HEK293T (cell line): ENCODE data around the gene MS4A10.

Source experiments
- CTCF ChIA-PET: fragments of 350-600 bp; formaldehyde crosslinking; extraction: SDS; loops from one replicate; lab custom pipeline; 2021; ENCODE audit warnings: antibody characterized with exemption, inconsistent platforms; lab: Yijun Ruan, JAX
- POLR2A ChIA-PET: fragments of 350-600 bp; formaldehyde crosslinking; extraction: SDS; loops from one replicate; lab custom pipeline; 2020; ENCODE audit warnings: antibody characterized with exemption, inconsistent platforms; lab: Yijun Ruan, JAX
- DNase-seq: peaks from one replicate; pipeline ENCODE4 v3.0.0; 2012; ENCODE audit warnings: mixed read lengths; ENCODE audit errors: extremely low spot score
- ARNT ChIP-seq: fragments of 450-650 bp; IDR thresholded peaks from 2 replicates; pipeline ENCODE4 v1.6.1; 2017; ENCODE audit warnings: mild to moderate bottlenecking
- BHLHE40 ChIP-seq: fragments of 450-650 bp; IDR thresholded peaks from 2 replicates; pipeline ENCODE4 v1.6.1; 2016; ENCODE audit warnings: mild to moderate bottlenecking, moderate library complexity, borderline replicate concordance
- CTBP1 ChIP-seq: fragments of 450-650 bp; IDR thresholded peaks from 2 replicates; pipeline ENCODE4 v1.6.1; 2016; ENCODE audit warnings: borderline replicate concordance
- ELF4 ChIP-seq: fragments of 450-650 bp; IDR thresholded peaks from 2 replicates; pipeline ENCODE4 v1.6.1; 2017; ENCODE audit warnings: antibody characterized with exemption
- FOXA1 ChIP-seq: fragments of 450-650 bp; IDR thresholded peaks from 2 replicates; pipeline ENCODE4 v1.6.1; 2016; ENCODE audit warnings: mild to moderate bottlenecking
- FOXK2 ChIP-seq: fragments of 450-650 bp; IDR thresholded peaks from 2 replicates; pipeline ENCODE4 v1.6.1; 2016; ENCODE audit warnings: mild to moderate bottlenecking
- FOXM1 ChIP-seq: fragments of 450-650 bp; IDR thresholded peaks from 2 replicates; pipeline ENCODE4 v1.6.1; 2017; ENCODE audit warnings: mild to moderate bottlenecking, borderline replicate concordance
- HDGF ChIP-seq: fragments of 450-650 bp; IDR thresholded peaks from 2 replicates; pipeline ENCODE4 v1.6.1; 2017; ENCODE audit warnings: antibody characterized with exemption, borderline replicate concordance
- L3MBTL2 ChIP-seq: fragments of 450-650 bp; conservative IDR thresholded peaks from 2 replicates; pipeline ENCODE4 v1.6.1; 2016; ENCODE audit warnings: mild to moderate bottlenecking
- LEF1 ChIP-seq: fragments of 450-650 bp; IDR thresholded peaks from 2 replicates; pipeline ENCODE4 v1.6.1; 2017; ENCODE audit warnings: mild to moderate bottlenecking, borderline replicate concordance
- NFRKB ChIP-seq: fragments of 450-650 bp; IDR thresholded peaks from 2 replicates; pipeline ENCODE4 v1.6.1; 2016; ENCODE audit warnings: mild to moderate bottlenecking, moderate library complexity
- PKNOX1 ChIP-seq: fragments of 450-650 bp; IDR thresholded peaks from 2 replicates; pipeline ENCODE4 v1.6.1; 2016
- SP1 ChIP-seq: fragments of 450-650 bp; IDR thresholded peaks from 2 replicates; pipeline ENCODE4 v1.6.1; 2017
- SUZ12 ChIP-seq: fragments of 450-650 bp; IDR thresholded peaks from 2 replicates; pipeline ENCODE4 v1.6.1; 2016; ENCODE audit warnings: mild to moderate bottlenecking
- TARDBP ChIP-seq: fragments of 450-650 bp; IDR thresholded peaks from 2 replicates; pipeline ENCODE4 v1.6.1; 2016
- ZNF384 ChIP-seq: fragments of 450-650 bp; IDR thresholded peaks from 2 replicates; pipeline ENCODE4 v1.6.1; 2016

Gene MS4A10

GRCh38 chr11:60795291-60795690 is 10.2 kb downstream of the MS4A10 start:
- no peak for TF ChIP-seq NFRKB
- TF ChIP-seq ELF4, result no peak
- no peak for TF ChIP-seq TARDBP
- TF ChIP-seq ARNT, result no peak
- TF ChIP-seq FOXA1, result no peak
- no peak for TF ChIP-seq L3MBTL2
- no peak for TF ChIP-seq PKNOX1
- TF ChIP-seq FOXK2, result no peak
- no peak for TF ChIP-seq LEF1
- TF ChIP-seq SP1, result no peak
- TF ChIP-seq BHLHE40, result no peak
- TF ChIP-seq HDGF, result no peak
- TF ChIP-seq FOXM1, result no peak
- TF ChIP-seq CTBP1, result no peak
- no peak for TF ChIP-seq SUZ12
- no peak for TF ChIP-seq ZNF384
- POLR2A ChIA-PET, result no interaction called here
- DNase-seq, result no peak
- CTCF ChIA-PET, result interaction anchor here (1.6 kb wide), 1 partner anchor 36 kb away, joined by 5 read pairs; no protein-coding TSS in a partner anchor

- ChIA-PET POLR2A (no interaction called here), CTCF (no interaction called here)
Observed at GRCh38 chr11:60797846-60798630, 12.9 kb downstream of the MS4A10 start.

GRCh38 chr11:60798631-60799030 is 13.5 kb downstream of the MS4A10 start:
- ChIA-PET POLR2A (no interaction called here), CTCF (no interaction called here)
- TF ChIP-seq TARDBP (no peak), SP1 (no peak), HDGF (no peak), PKNOX1 (no peak), FOXM1 (no peak), BHLHE40 (no peak), ELF4 (no peak), ZNF384 (no peak), ARNT (no peak), SUZ12 (no peak), FOXK2 (no peak), LEF1 (no peak), NFRKB (no peak), L3MBTL2 (no peak), CTBP1 (no peak), FOXA1 (no peak)
- DNase-seq, result no peak

More at GRCh38 chr11:60797846-60798630, 12.9 kb downstream of the MS4A10 start:
- DNase-seq, result no peak
- TF ChIP-seq L3MBTL2 (no peak), CTBP1 (no peak), FOXA1 (no peak), SP1 (no peak), ZNF384 (no peak), FOXK2 (no peak), FOXM1 (no peak), NFRKB (no peak), ARNT (no peak), SUZ12 (no peak), HDGF (no peak), PKNOX1 (no peak), BHLHE40 (no peak), TARDBP (no peak), LEF1 (no peak), ELF4 (no peak)

- ChIA-PET POLR2A (no interaction called here), CTCF (no interaction called here)
- TF ChIP-seq PKNOX1 (no peak), SUZ12 (no peak), BHLHE40 (no peak), SP1 (no peak), ELF4 (no peak), FOXK2 (no peak)
- DNase-seq, result no peak
Observed at GRCh38 chr11:60801194-60801593, 16.1 kb downstream of the MS4A10 start.

- CTCF ChIA-PET, result no interaction called here
- POLR2A ChIA-PET, result no interaction called here
- TF ChIP-seq ZNF384 (no peak), PKNOX1 (no peak), TARDBP (no peak)
- no peak for DNase-seq
Observed at GRCh38 chr11:60803273-60803936, 18.3 kb downstream of the MS4A10 start.
